Fibroblast of skin of abdomen (primary cell): ENCODE measurements around the gene MTARC2. TPM values are rescaled to one million over a fixed set of nuclear protein-coding genes. Genes with fewer than 3 reads are reported as not detected.
"Not testable (repeated sequence)": the region's sequence is repeated elsewhere in the genome, so short reads cannot be mapped to it uniquely, and the experiment has no call there.

Experiments
- DNase-seq: peaks from one replicate; pipeline ENCODE4 v3.0.0-alpha.2; 2013
- polyA plus RNA-seq, 2 experiments: library from polyadenylated mRNA; unstranded; fragments of 120-200 nt; gene quantifications; one replicate each; pipeline ENCODE4 v1.2.1, GENCODE V29; 2013; ENCODE audit not compliant: insufficient read length in 2 of 2

Gene MTARC2
- polyA plus RNA-seq (2013, experiment 1 of 2; ENCODE audit: insufficient read length): 4.9 TPM
- polyA plus RNA-seq (2013, experiment 2 of 2; ENCODE audit: insufficient read length): 2.4 TPM

DNA sequence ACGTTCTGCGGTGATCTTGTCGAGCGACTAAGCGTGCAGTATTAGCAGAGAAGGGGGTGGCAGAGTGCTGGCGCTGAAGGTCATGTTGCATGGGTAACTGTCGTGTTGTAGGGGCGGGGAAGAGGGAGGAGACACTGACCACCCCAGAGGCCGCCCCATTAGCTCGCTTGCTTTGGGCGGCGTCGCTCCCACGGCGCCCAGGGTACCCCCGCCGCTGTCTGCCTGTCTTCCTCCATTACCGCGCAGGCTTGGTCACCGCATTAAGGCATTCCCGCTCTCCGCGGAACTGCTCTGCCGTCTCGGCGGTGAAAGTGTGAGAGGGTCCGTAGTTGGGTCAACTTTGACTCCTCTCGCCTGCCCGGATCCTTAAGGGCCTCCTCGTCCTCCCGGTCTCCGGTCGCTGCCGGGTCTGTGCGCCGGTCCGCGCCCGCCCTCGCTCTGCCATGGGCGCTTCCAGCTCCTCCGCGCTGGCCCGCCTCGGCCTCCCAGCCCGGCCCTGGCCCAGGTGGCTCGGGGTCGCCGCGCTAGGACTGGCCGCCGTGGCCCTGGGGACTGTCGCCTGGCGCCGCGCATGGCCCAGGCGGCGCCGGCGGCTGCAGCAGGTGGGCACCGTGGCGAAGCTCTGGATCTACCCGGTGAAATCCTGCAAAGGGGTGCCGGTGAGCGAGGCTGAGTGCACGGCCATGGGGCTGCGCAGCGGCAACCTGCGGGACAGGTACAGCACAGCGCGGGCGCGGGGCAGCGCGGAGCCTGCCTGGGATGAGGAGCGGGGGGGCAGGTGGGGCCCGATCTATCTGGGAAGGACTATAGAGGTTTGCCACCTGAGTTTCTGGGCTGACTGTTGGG is at the start of gene MTARC2:
Gene MTARC2, plus strand, starts transcription at position 234 of the 846 bp plus-strand sequence. Its CDS starts 210 bp downstream, at position 444.
- DNase-seq: peak; percentile 55

GRCh38 chr1:220698607-220699016 is 49.5 kb upstream of the MTARC2 start:
- no peak for DNase-seq

DNA sequence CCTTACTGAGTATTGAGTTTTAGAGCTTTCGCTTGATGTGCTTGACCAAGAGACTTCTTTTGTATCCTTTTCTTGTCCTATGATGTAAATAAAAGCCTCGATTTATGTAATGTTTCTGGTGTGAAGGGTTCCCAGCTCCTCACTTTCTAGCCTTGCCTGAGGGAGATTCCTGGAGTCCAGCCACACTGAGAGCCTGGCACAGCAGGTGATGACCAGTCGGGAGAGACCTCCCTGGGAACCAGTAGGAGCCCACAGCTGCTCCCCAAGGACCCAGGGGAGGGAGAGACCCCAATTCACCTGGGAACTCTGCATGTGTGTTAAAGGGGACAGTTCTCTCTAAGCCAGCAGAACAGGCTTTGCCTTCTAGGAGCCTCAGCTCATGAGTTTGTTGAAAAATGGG is 49.1 kb upstream of the MTARC2 start:
- DNase-seq: no peak

GRCh38 chr1:220700556-220701179 is 47.5 kb upstream of the MTARC2 start:
- DNase-seq: no peak

DNA sequence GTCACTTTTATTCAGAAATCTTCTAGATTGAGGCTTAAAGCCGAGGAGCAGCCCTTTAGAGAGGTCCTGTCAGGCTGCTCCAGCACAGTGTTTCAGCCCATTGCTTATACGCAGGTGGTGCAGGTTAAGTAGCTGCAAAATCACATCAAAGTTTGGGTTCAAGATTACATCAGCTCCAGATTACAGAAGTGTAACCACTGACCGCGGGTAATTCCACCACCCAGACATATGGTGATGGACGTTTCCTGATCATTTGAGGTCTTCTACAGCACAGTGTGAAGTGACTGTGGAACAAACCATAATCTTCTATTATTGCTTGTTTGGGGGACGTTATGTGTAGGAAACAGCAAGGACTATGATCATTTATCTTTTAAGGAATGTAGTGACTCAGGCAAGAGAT is 46.1 kb upstream of the MTARC2 start:
- DNase-seq: no peak

DNA sequence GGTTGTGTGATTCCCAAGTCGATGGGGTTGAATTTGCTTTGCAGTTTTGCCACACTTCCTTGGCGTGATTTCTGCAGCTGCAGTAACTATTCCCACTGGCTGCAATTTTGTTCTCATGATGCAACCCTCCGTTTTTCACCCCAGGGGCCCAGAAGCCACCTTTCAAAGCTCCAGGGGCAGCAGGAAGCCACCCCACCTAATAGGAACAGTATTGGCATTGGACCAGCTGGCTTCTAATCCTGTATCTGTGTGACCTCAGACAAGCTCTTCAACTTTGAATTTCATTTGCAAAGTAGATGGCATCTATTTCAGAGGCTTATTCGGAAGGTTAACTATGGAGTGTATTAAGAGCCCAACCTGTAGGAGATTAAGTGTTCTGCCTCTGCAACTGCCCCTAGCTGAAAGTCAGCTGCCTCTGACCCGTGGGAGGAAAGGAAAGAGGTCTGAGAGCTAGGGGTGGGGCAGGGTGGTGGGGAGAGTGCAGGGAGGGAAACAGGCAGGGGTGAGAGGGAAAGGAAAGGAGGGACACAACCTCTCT is 45.3 kb upstream of the MTARC2 start:
- no peak for DNase-seq

DNA sequence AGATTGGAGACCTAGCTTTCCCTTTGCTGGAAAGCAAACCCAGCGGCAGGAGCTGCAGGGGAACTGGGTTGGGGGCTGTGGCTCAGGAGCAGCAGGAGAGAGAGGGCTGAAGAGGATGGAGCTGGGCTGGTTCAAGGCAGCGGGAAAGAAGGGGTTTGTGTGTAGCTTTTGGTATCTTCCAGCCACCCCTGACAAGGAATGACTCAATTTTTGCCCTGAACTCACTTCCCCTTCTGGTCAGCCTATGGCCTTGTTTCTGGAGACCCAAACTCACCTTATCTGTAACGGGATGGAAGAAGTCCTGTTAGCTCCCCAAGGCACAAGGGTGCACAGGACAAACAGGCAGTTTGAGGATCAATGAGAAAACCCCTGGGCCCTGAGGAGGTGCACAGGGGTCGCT is 44.8 kb upstream of the MTARC2 start:
- DNase-seq: no peak

DNA sequence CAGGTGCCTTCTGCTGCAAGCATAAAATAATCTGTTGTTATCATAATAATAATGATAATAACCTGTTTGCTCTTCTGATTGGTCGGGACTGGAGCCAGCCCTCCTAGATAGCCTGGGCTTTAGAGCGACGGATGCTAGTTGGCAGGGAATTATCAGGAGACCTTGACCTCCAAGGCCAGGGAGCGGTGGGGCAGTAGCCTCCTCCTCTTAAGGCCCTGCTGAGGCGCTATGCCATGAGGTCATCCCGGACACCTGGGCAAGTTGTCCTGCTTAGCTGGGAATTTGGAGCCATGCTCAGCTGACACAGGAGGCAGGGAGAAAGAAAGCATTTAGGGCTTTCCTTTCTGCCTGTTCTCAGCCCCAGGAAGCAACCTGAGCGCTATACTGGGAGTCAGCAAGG is 42.3 kb upstream of the MTARC2 start:
- no peak for DNase-seq

GRCh38 chr1:220706480-220706879 is 41.6 kb upstream of the MTARC2 start:
- no peak for DNase-seq

DNA sequence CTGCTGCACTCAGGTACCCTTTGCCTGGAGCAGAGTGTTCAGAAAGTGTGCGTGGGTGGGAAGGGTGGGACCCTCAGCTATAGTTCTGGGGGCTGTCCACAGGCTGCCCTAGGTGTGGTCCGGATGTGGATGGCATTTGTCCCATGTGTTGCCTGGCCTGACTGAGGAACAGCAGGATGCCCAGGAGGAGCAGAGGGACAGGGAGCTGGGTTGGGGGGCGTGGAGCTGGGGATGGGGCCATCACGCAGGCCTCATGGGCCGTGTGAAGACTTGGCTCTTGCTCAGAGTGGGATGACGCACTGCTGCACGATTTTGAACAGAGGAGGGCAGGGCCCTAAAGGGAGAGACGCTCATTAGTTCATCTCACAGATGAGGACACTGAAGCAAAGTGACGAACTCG is 41.0 kb upstream of the MTARC2 start:
- DNase-seq: no peak

- no peak for DNase-seq
Measured at GRCh38 chr1:220708244-220708643, 39.9 kb upstream of the MTARC2 start.

DNA sequence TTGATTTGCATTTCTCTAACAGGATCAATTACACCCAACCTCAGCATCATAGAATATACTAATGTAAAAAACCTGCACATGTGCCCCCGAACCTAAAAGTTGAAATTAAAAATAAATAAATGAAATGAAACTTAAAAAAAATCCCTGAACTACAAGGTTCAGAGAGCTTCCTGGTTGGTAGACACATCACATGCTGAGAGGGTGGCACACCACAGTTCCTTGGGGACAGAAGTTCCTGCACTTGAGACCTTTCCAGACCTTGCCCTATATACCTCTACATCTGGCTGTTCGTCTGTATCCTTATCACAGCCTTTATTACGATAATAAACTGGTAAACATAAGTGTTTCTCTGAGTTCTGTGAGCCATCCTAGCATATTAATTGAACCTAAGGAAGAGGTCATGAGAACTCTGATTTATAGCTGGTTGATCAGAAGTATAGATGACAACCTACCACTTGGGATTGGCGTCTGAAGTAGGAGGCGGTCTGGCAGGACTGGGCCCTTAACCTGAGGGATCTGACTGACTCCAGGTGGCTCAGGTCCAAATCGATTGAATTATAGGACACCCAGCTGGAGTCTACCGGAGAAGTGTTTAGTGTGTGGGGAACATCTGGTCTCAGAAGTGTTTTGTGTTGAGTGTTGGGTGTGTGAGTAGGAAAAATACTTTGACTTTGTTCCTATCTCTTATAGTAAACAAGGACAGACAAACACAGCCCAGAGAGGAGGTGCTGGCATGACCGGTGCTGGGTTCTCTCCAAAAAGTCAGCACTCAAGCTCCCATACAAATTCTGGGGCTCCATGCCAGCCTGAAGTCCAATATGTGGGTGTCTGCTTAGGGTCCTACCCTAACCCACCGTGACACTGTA is 39.0 kb upstream of the MTARC2 start:
- DNase-seq: no peak

GRCh38 chr1:220710333-220710732 is 37.8 kb upstream of the MTARC2 start:
- DNase-seq: no peak

- no peak for DNase-seq
Measured at GRCh38 chr1:220711056-220711809, 36.9 kb upstream of the MTARC2 start.

GRCh38 chr1:220715986-220716385 is 32.1 kb upstream of the MTARC2 start:
- not testable (repeated sequence) for DNase-seq

DNA sequence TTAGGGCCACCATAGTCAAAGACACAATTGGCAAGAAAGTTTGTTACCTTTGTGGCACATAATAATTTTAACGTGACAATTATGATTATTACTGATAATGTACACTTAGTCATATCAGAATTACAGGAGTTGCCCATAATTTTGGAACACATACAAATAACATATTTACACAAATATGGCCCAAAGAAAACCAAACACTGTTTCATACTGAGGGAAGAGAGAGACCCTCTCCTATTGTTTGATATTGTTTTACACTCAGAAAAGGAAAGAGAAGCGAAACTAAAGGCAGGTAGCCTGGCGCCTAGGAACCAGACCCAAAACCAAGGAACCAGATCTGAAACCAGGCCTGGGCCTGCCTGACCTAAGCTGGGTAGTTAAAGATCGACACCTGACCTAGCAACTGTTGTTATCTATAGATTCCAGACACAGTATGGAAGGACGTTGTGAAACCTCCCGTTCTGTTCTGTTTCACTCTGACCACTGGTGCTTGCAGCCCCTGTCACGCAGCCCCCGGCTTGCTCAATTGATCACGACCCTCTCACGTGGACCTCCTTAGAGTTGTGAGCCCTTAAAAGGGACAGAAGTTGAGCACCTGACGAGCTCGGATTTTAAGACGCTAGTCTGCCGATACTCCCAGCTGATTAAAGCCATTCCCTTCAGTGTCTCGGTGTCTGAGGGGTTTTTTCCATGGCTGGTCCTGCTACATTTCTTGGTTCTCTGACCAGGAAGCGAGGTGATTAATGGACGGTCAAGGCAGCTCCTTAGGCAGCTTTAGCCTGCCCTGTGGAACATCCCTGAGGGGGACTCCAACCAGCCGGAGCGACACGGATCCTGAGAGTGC is 30.1 kb upstream of the MTARC2 start:
- DNase-seq: no peak

- not testable (repeated sequence) for DNase-seq
Measured at GRCh38 chr1:220721266-220721665, 26.9 kb upstream of the MTARC2 start.

- DNase-seq: no peak
Measured at GRCh38 chr1:220726634-220727033, 21.5 kb upstream of the MTARC2 start.

- no peak for DNase-seq
Measured at GRCh38 chr1:220727519-220727918, 20.6 kb upstream of the MTARC2 start.

GRCh38 chr1:220730486-220730885 is 17.6 kb upstream of the MTARC2 start:
- DNase-seq: no peak

DNA sequence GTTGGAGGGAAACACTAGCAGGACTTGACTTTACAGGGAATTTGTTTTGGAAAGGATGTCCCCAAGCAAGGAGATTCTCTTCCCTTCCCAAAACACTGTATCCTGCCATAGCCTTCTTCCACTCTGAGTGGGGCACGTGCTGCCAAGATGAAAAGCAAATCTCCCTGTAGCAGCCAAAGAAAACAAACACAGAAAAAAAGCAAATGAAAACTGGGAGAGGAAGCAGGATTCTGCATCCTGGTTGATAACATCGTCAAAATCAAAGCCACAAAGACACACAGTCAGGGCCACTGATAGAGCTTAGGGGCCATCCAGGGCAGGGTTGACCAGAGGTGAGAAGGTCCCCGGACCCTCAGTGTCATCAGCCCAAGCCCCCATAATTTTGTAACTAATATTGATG is 16.0 kb upstream of the MTARC2 start:
- DNase-seq: no peak
